Measurements from ENCODE around the gene HIF1AN.
"Not testable (repeated sequence)": the region's sequence is repeated elsewhere in the genome, so short reads cannot be mapped to it uniquely, and the experiment has no call there.

HIF1AN gene

DNA sequence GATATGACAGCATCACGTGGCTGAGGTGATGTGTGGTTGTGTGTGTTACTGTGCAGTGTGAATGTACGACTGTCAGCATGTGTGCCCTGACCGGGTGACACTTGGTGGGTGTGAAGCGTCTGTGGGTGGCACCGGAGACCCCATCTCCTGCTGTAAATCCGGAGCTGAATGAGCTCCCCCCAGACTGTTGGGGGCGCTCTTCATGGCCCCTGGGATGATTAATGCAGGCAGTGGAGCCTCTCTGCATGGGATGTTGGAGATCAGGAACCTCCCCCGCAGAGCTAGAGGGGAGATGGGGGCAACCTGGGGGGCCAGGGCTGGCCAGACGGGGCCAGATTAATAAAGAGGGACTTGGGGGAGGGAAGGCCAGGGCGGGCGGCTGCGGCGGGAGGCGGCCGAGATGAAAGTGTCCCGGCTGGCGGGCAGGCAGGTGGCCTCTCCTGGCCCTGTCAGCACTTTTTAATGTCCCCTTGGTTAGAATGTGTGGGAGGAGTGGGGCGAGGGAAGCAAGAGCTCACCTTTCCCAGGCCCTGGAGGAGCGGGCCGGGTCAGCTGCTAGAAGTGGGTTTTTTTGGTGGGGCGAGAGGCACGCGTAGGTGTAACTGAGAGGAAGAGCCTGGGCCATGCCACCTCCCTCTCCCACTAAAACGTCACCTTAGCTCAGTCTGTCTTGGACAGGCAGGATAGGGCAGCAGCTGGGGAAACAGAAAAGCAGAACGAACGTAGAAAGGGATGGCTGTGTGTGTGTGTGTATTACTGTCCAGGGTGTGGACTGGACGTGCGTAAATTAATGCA, 34.1 kb downstream of the HIF1AN start:
- DNase-seq (ENCODE audit: insufficient read length, low spot score) (no peak), FAIRE-seq (no peak)

DNA sequence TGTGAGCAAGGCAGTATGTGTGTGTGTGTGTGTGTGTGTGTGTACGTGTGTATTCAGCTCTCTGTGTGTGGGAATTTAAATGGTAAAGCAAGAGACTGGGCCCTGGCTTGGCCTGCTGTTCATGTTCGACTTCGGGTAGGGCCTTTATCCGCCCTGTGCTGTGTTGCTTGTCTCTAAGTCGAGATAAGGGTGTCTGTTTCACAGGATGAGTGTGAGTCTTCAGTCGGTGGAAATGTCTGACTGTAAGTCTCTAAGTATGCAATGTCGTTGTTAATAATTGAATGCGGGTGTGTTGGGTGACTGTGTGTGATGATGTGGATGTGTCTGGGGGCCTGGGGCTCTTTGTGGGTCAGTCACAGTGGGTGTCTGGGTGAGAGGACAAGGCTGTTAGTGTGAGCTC, 34.8 kb downstream of the HIF1AN start:
- TF ChIP-seq, protein P1, sequence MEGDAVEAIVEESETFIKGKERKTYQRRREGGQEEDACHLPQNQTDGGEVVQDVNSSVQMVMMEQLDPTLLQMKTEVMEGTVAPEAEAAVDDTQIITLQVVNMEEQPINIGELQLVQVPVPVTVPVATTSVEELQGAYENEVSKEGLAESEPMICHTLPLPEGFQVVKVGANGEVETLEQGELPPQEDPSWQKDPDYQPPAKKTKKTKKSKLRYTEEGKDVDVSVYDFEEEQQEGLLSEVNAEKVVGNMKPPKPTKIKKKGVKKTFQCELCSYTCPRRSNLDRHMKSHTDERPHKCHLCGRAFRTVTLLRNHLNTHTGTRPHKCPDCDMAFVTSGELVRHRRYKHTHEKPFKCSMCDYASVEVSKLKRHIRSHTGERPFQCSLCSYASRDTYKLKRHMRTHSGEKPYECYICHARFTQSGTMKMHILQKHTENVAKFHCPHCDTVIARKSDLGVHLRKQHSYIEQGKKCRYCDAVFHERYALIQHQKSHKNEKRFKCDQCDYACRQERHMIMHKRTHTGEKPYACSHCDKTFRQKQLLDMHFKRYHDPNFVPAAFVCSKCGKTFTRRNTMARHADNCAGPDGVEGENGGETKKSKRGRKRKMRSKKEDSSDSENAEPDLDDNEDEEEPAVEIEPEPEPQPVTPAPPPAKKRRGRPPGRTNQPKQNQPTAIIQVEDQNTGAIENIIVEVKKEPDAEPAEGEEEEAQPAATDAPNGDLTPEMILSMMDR (IDR thresholded peaks at IDR 0.05; ENCODE audit: insufficient read depth, missing control alignments), result no peak
- FAIRE-seq (no peak), DNase-seq (ENCODE audit: insufficient read length, low spot score) (no peak)

More for the DNA sequence above, 34.1 kb downstream of the HIF1AN start:
- TF ChIP-seq, protein P1 (IDR thresholded peaks at IDR 0.05; ENCODE audit: insufficient read depth, missing control alignments), result no peak

- FAIRE-seq (no peak), DNase-seq (ENCODE audit: insufficient read length, low spot score) (no peak)
- TF ChIP-seq, protein P1 (IDR thresholded peaks at IDR 0.05; ENCODE audit: insufficient read depth, missing control alignments), result no peak
These were observed 35.5 kb downstream of the HIF1AN start for GRCh38 chr10:100571084-100571856.

GRCh38 chr10:100575146-100575545, 39.4 kb downstream of the HIF1AN start:
- FAIRE-seq; DNase-seq (ENCODE audit: insufficient read length, low spot score): not testable (repeated sequence)

- TF ChIP-seq, protein P1 (IDR thresholded peaks at IDR 0.05; ENCODE audit: insufficient read depth, missing control alignments), result no peak
- DNase-seq (ENCODE audit: insufficient read length, low spot score) (no peak), FAIRE-seq (no peak)
These were observed 40.0 kb downstream of the HIF1AN start for GRCh38 chr10:100575585-100576281.

DNA sequence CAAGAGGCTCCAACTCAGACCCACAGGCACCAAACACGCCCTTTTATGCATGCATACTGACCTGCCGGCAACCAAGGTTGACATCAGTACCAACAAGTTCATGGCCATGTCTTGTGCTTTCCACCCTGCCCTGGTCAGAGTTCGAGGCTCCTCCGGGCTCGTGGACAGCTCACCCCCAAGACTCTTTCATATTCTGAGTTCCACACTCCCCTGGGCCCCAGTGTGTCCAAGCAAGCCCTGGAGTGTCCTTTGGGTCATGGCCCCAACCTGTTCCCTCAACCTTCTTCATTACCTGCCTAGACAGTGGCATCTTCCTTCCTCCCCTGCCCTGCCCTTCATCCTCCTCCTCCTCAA, 40.5 kb downstream of the HIF1AN start:
- FAIRE-seq (no peak), DNase-seq (ENCODE audit: insufficient read length, low spot score) (no peak)
- TF ChIP-seq, protein P1 (IDR thresholded peaks at IDR 0.05; ENCODE audit: insufficient read depth, missing control alignments), result no peak

DNA sequence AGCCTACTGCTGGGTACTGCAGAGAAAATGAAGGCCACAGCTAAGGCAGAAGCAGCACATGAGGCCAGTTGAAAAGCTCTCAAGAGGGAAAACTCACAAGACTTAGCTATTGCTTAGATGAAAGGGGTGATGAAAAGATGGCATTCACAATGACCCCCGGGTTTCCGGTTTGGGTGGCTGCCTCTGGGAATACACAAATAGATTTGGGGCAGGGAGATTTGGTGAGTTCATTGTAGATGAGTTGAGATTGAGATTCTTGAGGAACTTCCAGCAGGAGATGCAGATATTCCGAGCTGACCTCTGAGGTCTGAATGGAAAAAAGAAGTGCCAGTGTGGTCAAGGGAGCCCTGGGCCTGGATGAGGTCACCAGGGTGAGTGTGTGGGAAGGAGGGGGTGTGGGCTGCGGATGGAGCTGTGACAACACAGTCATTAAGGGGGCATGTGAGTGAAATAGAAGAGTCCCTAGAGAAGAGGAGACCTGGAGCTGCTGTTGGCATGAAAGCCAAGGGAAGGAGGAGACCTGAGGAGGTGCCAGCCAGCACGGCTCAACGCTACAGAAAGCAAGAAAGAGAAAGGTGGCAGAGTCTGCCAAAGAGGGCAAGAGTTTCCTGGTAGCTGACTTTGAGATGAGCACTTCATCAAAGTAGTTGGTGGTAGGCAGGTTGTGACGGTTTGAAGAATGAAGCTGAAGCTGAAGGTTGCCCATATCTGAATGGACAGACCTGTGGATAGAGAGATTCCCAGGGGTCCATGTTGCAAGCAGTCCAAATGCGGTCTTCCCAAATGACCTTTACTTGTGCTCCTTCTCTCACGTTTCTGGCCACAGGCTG, 43.7 kb downstream of the HIF1AN start:
- no peak for DNase-seq (ENCODE audit: insufficient read length, low spot score)
- FAIRE-seq, result no peak
- TF ChIP-seq, protein P1 (IDR thresholded peaks at IDR 0.05; ENCODE audit: insufficient read depth, missing control alignments), result no peak

Measured in D721Med (cell line).